ENCODE results near the gene LIMK2.
A peak's percentile ranks its signal among the peaks of the same experiment; 100 is the strongest.
"Not testable (repeated sequence)": the region's sequence is repeated elsewhere in the genome, so short reads cannot be mapped to it uniquely, and the experiment has no call there.

Gene LIMK2

DNA sequence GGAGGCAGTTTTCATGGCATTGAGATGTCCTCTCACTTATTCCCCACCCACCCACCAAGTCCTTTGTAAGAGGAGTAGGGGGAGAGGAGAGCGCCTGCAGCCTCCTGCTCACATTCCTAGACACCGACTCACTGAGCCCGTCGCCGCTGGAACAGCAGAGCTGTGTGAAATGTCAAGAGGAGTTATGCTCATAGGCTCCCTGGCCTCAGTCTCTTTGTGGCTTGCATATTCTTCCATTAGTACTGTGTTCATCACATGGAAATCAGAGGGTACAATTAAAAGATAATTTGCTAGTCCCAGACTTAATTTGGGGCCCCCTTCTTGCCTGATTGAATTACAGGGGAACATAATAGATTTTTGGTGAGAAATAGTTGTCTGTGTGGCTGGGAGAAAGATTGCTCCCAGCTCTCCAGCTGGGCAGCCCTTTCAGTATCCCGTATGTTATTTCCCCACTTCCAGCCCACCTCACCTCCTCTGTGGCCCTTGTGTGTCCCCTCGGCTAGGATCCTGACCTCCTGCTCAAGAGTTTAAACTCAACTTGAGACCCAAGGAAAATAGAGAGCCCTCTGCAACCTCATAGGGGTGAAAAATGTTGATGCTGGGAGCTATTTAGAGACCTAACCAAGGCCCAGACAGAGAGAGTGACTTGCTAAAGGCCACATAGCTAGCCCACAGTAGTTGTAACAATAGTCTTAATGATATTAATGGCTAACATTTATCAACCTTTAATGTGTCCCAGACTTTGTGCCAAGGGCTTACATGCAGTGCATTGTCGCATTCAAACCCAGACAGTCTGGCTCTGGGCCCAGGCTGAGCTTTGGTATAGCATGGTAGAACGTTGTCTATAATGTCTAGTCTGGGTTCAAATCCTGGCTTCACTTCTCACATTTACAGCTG is 32.2 kb downstream of the LIMK2 start:
- no peak for DNase-seq (ENCODE audit: low spot score)

DNA sequence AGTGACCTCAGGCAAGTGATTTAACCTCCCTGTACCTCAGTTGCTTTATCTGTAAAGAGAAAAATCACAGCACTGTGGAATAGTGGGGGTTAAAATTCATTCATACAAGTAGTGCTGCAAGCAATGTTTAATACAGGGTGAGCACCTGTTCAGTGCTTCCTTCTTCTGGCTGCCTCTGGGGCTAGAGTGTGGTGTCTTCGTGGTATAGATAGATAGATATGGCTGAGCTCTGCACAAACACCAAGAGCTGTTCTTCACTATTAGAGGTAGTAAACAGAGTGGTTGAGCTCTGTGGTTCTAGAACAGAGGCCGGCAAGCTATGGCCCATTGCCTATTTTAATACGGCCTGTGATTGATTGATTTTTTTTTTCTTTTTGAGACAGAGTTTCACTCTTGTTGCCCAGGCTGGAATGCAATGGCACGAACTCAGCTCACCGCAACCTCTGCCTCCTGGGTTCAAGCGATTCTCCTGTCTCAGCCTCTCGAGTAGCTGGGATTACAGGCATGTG is 32.9 kb downstream of the LIMK2 start:
- no peak for DNase-seq (ENCODE audit: low spot score)

DNA sequence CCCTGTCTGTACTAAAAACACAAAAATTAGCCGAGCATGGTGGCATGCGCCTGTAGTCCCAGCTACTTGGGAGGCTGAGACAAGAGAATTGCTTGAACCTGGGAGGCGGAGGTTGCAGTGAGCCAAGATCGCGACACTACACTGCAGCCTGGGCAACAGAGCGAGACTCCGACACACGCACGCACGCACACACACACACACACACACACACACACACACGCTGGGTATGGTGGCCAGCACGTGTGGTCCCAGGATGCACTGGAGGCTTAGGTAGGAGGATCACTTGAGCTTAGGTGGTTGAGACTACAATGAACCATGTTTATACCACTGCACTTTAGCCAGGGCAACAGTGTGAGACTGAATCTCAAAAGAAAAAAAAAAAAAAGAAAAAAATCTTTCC is 33.9 kb downstream of the LIMK2 start:
- DNase-seq (ENCODE audit: low spot score), result not testable (repeated sequence)

DNA sequence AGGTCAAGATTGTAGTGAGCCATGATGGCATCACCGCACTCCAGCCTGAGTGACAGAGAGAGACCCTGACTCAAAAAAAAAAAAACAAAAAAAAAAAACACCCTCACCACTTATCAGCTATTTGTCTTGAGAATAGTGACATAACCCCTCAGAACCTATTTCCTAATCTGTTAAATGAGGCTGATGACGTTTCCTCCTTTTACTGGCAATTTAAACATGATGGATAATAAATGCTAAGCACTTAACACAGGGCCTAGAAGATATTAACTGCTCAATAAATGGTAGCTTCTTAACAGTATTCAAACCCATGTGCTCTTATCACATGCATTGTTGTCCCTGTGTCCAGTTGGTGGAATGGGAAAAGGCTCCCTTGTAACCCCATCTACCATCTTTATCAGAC is 34.6 kb downstream of the LIMK2 start:
- DNase-seq (ENCODE audit: low spot score), result no peak

DNA sequence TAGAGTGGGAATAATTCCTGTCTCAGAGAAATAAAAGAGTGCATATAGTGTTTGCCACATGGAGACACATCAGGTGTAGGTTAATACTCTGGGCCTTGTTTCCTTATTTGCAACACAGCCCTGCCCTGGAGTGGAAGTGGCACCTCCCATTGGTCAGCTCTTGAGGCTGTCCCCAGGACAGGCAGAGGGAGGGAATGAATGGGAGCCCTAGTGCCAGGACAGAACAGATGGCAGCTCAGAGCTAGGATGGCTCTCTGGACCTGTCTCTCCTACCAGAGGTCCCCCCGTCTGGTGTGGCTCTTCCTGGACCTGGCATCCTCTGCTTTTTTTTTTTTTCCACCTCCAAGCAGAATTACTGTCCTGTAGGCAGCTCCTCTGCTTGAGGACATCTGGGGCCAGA is 35.6 kb downstream of the LIMK2 start:
- DNase-seq (ENCODE audit: low spot score), result no peak

DNA sequence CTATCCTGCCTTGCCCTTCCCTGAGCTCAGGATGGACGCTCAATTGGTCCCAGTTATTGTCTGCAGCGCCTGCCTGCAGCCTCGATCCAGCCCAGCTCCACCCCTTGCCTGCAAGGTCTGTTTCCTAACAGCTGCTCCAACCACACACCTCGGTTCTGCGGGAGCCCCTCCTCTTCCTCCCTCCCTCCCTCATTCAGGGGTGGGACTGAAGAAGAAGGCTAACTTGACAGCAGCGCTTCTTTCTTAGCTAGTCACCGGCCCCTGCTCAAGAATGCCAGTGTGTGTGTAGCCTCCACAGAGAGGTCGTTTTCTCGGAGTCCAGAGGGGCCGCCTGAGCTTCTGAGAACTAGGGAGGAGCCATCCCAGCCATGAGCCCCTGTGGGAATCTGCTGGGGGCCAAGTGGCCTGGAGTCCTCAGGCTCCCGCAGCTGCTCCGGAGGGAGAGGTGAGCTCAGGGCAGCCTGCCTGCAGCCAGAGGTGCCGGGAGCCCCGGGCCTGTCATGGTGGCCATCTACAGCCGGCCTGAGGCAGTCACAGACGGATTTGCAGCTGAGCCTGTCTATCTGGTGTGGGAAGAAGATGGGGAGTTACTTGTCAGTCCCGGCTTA is 36.1 kb downstream of the LIMK2 start:
- no peak for DNase-seq (ENCODE audit: low spot score)

DNA sequence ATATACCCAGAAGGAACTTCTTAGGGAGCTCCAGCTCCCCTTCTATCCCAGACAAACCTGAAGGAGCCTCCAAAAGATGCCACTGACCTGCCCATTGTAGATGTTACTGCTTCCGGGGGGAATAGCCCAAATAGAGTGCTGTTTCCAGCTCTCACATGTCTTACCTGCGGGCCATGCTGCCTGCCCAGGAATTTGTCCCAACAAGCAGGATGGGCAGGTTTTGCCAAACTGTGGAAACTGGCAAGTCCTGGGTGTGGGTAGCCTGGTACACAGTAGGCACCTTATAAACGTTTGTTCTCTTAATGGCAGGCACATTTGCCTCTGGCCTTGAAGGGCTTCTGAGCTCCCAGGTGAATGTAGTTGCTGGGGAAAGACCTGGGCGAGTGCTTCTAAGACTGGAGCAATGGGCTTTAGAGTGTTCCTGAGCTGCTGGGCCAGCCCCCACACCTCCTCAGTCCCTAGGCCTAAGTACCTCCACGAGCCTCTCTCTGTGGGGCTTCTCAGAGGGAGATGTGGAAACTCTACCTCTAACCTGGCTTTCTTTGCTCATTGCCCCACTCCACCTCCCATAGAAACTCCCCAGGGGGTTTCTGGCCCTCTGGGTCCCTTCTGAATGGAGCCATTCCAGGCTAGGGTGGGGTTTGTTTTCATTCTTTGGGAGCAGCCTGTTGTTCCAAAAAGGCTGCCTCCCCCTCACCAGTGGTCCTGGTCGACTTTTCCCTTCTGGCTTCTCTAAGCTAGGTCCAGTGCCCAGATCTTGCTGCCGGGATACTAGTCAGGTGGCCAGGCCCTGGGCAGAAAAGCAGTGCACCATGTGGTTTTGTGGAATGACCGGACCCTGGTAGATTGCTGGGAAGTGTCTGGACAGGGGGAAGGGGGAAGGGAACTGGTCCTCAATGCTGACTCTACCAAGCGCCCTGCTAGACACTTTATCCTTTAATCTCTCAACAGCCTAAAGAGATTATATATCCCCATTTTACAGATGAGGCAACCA is 37.2 kb downstream of the LIMK2 start:
- no peak for DNase-seq (ENCODE audit: low spot score)

DNA sequence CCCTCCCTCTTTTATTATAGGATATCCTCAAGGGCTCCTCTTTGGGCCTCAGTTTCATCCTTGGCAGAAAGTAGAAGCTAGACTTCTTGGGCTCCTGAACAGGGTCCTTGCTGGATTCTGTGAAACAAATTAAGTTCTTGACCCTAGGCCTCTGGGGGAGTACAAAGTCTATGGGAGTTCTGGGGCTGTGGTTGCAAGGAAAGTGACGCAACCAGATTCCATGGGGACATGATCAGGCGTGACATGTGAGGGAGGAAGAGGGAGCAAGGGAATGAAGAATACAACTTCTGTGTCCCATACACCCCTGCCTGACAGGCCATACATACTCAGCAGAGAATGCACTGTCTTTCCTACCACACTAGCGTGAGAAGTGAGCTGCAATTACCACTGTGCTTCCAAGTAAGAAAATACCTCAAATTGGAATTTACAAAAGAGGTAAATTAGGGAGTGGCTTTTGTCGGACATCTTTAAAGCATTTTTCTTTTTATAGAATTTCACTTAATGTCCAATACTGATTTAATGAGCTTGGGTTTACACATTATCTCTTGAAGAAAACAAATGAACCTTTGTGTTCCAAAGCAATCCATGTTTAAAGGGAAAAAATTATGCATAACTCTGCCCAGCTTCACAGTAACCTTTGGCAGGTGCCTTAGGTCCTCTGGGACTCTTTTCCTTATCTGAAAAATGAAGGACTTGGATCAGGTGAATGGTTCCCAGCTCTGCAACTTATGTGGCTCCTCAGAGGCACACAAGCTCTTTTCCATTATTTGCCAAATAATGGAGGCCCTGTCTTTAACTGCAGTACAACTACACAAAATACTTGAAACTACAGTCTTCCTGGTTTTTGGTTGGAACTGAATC is 38.9 kb downstream of the LIMK2 start:
- peak; percentile 75 for DNase-seq (ENCODE audit: low spot score)

DNA sequence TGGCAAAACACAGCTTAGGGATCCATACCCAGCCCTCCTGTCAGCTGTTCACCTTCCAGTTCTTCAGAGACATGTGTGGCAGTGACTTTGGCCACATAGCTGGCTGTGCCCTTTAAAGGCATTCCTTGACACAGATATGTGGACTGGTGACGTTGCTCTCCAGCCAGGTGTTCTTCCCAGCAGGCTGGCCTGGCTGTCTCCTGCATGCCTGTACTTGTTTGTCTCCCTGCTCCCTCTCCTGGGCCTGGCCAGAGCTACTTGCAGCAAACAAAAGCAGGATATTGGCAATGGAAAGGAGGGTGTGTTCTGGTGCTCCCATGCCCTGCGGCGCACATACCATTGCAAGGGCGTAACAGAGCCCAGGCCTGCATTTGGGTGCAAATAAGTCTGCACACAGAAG is 41.9 kb downstream of the LIMK2 start:
- no peak for DNase-seq (ENCODE audit: low spot score)

DNA sequence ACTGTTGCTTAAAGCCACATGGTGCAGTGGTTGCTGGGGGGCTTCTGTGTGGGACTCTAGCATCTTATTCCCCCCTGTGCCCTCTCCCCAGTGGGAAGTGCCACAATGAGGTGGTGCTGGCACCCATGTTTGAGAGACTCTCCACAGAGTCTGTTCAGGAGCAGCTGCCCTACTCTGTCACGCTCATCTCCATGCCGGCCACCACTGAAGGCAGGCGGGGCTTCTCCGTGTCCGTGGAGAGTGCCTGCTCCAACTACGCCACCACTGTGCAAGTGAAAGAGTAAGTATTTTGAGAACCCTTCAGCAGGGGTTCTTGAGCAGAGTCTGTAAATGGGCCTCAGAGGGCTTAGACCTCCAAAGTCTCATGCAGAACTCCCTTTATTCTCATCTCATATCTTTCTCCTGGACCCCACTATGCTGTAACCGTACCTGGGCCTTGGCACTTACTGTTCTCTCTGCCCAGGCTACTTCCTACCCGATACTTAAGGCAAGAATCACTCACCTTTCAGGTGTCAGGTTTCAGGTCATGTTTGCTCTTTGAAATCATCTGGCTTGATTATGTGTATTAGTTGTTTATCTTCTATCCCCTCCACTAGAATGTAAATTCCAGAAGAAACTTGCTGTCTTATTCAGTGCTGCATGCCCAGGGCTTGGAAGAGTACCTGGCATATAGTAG is 47.8 kb downstream of the LIMK2 start:
- DNase-seq (ENCODE audit: low spot score), result no peak

DNA sequence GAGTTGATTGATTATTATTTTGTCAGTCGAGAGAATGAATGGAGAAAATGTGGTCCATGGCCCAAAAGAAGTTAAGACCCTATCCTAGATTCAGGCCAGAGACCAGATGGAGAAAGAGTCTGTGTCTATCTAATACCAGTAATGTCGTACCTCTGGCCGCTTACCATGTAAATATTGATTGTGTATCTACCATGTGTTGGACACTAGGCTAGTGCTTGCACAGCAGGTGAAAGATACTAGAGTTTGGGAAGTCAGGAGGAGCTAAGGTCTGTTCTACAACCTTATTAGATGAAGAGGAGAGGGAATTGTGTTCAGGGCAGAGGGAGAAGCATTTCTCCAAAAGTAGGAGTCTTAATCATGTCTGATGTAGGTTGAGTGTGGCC is 48.4 kb downstream of the LIMK2 start:
- DNase-seq (ENCODE audit: low spot score), result no peak

DNA sequence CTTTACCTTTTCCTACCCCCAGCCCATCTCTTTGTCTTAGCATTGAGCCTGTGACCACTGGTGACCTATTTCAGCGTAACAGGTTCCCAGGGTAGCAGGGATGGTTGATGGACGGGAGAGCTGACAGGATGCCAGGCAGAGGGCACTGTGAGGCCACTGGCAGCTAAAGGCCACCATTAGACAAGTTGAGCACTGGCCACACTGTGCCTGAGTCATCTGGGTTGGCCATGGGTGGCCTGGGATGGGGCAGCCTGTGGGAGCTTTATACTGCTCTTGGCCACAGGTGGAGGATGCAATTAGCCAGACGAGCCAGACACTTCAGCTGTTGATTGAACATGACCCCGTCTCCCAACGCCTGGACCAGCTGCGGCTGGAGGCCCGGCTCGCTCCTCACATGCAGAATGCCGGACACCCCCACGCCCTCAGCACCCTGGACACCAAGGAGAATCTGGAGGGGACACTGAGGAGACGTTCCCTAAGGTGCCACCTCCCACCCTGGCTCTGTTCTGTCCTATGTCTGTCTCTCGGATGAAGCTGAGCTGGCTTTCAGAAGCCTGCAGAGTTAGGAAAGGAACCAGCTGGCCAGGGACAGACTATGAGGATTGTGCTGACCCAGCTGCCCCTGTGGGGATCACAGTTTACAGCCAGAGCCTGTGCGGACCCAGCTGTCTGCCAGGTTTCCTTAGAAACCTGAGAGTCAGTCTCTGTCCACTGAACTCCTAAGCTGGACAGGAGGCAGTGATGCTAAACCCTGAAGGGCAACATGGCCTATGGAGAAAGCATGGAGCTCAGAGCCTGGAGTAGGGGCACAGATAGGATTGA is 50.4 kb downstream of the LIMK2 start:
- no peak for DNase-seq (ENCODE audit: low spot score)

DNA sequence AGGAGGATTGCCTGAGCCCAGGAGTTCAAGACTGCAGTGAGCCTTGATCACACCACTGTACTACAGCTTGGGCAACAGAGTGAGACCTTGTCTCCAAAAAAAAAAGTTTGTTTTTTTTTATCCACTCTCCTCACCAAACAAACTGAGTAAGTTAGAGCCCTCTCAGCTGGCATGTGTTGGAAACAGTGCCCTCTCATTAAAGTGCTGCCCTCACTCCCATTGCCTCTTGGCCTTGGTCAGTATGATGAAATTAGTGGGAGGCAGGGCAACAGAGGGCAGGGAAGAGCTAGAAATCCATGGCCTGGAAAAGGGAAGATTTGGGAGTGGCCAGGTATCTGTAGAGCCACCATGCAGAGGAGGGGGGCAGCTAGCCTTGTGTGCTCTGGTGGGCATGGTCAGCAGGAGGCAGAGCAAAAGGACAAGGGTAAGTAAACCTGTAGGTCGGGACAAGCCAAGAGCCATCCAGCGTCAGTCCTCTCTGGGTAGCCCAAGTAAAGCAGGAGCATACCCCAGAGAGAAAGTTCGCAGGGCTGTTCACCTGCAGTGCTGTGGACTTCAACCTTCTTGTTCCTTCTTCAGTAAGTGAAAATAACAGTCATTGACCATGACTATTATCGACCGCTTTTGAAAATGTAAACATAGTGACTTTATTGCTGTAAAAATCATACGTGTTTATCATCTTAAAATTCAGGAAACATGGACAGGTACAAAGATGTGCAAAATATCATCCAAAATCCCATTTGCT is 52.0 kb downstream of the LIMK2 start:
- no peak for DNase-seq (ENCODE audit: low spot score)

DNA sequence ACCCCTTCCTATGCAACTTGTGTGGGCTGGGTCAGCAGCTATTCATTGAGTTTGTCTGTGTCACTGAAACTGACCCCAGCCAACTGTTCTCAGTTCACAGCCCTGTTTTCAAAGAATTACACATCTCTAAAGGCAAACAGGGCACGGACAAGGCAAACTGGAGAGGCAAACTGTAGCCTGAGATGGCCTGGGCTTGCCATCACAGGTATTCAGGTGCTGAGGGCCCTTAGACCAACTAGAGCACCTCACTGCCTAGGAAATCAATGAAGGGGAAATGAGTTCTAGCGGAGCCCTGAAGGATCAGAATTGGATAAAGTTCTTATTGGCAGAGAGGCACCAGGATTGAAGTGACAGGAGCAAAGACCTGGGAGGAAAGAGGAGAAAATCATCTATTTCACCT is 56.2 kb downstream of the LIMK2 start:
- no peak for DNase-seq (ENCODE audit: low spot score)

DNA sequence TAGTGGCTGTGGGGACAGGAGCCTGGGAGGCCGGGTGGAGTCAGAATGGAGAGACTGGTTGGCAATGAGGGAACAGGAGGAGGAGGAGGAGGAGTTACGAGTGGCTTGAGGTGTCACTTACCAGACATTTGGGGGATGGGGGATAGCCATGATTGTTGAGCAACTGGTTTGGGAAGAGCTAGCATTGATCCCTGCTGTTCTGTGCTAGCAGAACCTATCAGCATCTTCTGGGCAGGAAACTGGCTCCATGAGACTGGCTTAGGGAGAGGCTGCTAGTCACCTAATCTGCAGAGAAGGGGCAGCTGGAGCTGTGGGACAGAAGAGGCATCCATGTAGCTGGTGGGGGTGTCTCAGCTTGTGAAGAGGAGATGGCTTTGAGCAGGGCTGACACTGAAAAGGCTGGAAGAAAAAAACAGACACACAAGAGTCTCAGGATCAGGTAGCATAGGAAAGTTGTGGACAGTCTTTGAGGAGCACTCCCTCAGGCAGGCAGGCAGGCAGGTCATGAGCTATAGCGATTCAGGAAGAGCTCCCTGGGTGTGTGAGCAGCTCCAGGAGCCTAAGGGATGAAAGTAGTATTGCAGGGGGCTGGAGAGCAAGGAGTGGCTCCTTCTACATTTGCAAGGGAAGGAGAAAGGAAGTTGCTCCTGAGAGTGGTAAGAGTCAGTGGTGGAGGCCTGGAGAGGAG is 57.9 kb downstream of the LIMK2 start:
- no peak for DNase-seq (ENCODE audit: low spot score)

DNA sequence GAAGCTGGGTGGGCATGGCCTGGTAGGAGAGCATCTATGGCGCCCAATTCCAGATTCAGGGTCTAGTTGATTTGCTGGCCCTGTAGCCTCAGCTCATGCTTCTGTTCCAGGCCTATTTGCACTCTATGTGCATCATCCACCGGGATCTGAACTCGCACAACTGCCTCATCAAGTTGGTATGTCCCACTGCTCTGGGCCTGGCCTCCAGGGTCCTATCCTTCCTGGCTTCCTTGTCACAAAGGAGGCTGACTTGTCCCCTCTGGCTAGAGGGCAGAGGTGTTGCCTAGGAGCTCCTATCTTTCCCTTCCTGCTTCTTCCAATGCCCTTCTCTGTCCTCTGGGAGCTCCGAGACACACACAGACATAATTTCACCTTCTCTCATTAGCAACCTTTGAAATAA is 58.9 kb downstream of the LIMK2 start:
- DNase-seq (ENCODE audit: low spot score), result no peak

DNA sequence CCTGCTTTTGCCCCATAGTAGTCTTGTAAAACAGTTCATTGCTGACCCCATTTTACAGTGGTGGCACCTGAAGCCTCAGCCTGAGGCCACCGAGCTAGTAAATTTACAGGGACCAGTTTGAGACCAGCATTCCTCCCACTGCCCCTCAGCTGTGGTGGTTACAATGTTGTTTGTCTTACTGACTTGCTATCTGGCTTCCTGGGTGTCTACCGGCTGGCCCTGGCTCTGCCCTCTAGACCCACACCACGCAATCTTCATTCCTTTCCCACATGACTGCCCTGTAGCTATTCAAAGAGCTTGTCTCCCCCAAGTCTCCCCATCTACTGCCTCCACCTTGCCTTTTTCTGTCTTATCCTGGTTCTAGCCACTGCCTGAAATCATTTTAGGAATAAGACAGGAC is 59.4 kb downstream of the LIMK2 start:
- no peak for DNase-seq (ENCODE audit: low spot score)
